GM21390 (cell line): ENCODE results near the gene TMEM33.
A peak's percentile ranks its signal among the peaks of the same experiment; 100 is the strongest.
"Not testable (repeated sequence)": the region's sequence is repeated elsewhere in the genome, so short reads cannot be mapped to it uniquely, and the experiment has no call there.

Source experiments
- ATAC-seq: cut with Tn5 transposase; IDR thresholded peaks from one replicate; pipeline ENCODE4 v1.9.1; 2021; ENCODE audit not compliant: unreplicated experiment

TMEM33 gene

GRCh38 chr4:41934901-41935651 is at the start of gene TMEM33:
TMEM33 (plus strand) TSS chr4:41935429; CDS start chr4:41935485, 56 bp downstream.
- peak; percentile 93 for ATAC-seq

GRCh38 chr4:41885456-41885855 is 49.8 kb upstream of the TMEM33 start:
- no peak for ATAC-seq

GRCh38 chr4:41887277-41887676 is 48.0 kb upstream of the TMEM33 start:
- ATAC-seq: no peak

- ATAC-seq: no peak
Measured at GRCh38 chr4:41887821-41888686, 47.2 kb upstream of the TMEM33 start.

GRCh38 chr4:41888687-41889074 is 46.5 kb upstream of the TMEM33 start:
- ATAC-seq: no peak

- no peak for ATAC-seq
Measured at GRCh38 chr4:41889317-41889716, 45.9 kb upstream of the TMEM33 start.

- ATAC-seq: no peak
Measured at GRCh38 chr4:41890085-41890484, 45.1 kb upstream of the TMEM33 start.

GRCh38 chr4:41896648-41897047 is 38.6 kb upstream of the TMEM33 start:
- no peak for ATAC-seq

- ATAC-seq: no peak
Measured at GRCh38 chr4:41897698-41898097, 37.5 kb upstream of the TMEM33 start.

- ATAC-seq: not testable (repeated sequence)
Measured at GRCh38 chr4:41909136-41909535, 26.1 kb upstream of the TMEM33 start.

- no peak for ATAC-seq
Measured at GRCh38 chr4:41912546-41912945, 22.7 kb upstream of the TMEM33 start.

- no peak for ATAC-seq
Measured at GRCh38 chr4:41913509-41913908, 21.7 kb upstream of the TMEM33 start.

- no peak for ATAC-seq
Measured at GRCh38 chr4:41918278-41918677, 17.0 kb upstream of the TMEM33 start.

- not testable (repeated sequence) for ATAC-seq
Measured at GRCh38 chr4:41920416-41920815, 14.8 kb upstream of the TMEM33 start.

- ATAC-seq: no peak
Measured at GRCh38 chr4:41921476-41921875, 13.8 kb upstream of the TMEM33 start.

- no peak for ATAC-seq
Measured at GRCh38 chr4:41927796-41928499, 7.3 kb upstream of the TMEM33 start.

GRCh38 chr4:41930139-41930831 is 4.9 kb upstream of the TMEM33 start:
- ATAC-seq: no peak

- ATAC-seq: no peak
Measured at GRCh38 chr4:41932988-41933387, 2.2 kb upstream of the TMEM33 start.

GRCh38 chr4:41933997-41934503 is 1.2 kb upstream of the TMEM33 start:
- ATAC-seq: no peak

GRCh38 chr4:41934514-41934900 is 722 bp upstream of the TMEM33 start:
- ATAC-seq: no peak

- ATAC-seq: peak; percentile 5
Measured at GRCh38 chr4:41935652-41936021, 408 bp downstream of the TMEM33 start.
